ENCODE data around the gene TMBIM6. TPM values are rescaled to one million over a fixed set of nuclear protein-coding genes. Genes with fewer than 3 reads are reported as not detected.

TMBIM6 gene
- polyA plus RNA-seq, 1 of the 3 experiments (the other 2 are of a cell fraction), result 290 TPM

GRCh38 chr12:49794811-49795653 lies 53.7 kb downstream of the TMBIM6 start:
- TF ChIP-seq GABPA (IDR thresholded peaks at IDR 0.05; ENCODE audit: low read depth) (no peak), JUND (IDR thresholded peaks at IDR 0.05) (no peak), TCF12 (IDR thresholded peaks at IDR 0.05) (no peak), FOSL2 (IDR thresholded peaks at IDR 0.05; ENCODE audit: borderline replicate concordance, low read depth) (no peak), FOXJ3 (CRISPR knock-in tag; IDR thresholded peaks at IDR 0.05) (no peak), TEAD4 (IDR thresholded peaks at IDR 0.05; ENCODE audit: borderline replicate concordance, insufficient read depth) (no peak)
- Histone ChIP-seq H2AFZ (ENCODE audit: low read depth) (no peak overlapping the region), H4K20me1 (ENCODE audit: insufficient read depth) (no peaks in the 10 kb centered on the region), H3K27me3 (ENCODE audit: insufficient read depth) (no peaks in the 10 kb centered on the region), H3K4me3 (ENCODE audit: low read depth in 2 of 2, low read length in 1 of 2) (no peak overlapping the region), H3K27ac (ENCODE audit: low read depth in 2 of 2, low read length in 1 of 2) (no peak overlapping the region), H3F3A (replicated peaks; ENCODE audit: insufficient read depth) (no peaks in the 10 kb centered on the region), H3K36me3 (replicated peaks in 1 of 2; ENCODE audit: control insufficient read depth in 1 of 2, insufficient read depth in 2 of 2, low read length in 1 of 2) (peaks cover 0 to 50% of the 10 kb centered on the region in 2 experiments), H3K4me2 (no peak overlapping the region), H3K9me2 (no peaks in the 10 kb centered on the region), H3K9ac (no peak overlapping the region), H3K79me2 (ENCODE audit: insufficient read depth) (no peaks in the 10 kb centered on the region), H3K4me1 (ENCODE audit: control insufficient read depth in 1 of 2, insufficient read depth in 2 of 2, low read depth in 1 of 2, low read length in 1 of 2) (no peaks in the 10 kb centered on the region), H3K9me3 (no peaks in the 10 kb centered on the region)
- POLR2A ChIA-PET, result no interaction called here
- WGBS (ENCODE audit: low lambda C conversion rate), result 85% methylated on average over 20 of the region's 32 CpGs
- DNase-seq, result no peak
- CTCF ChIA-PET, result interaction anchor here (0.6 to 2.2 kb wide), 8 partner anchors 9 to 72 kb away, joined by 3 to 10 read pairs (median 3); no protein-coding TSS in a partner anchor

- WGBS (ENCODE audit: low lambda C conversion rate), result 94% methylated on average over 10 of the region's 12 CpGs
- Histone ChIP-seq H3K9ac (no peak overlapping the region), H4K20me1 (ENCODE audit: insufficient read depth) (no peaks in the 10 kb centered on the region), H3K4me1 (ENCODE audit: control insufficient read depth in 1 of 2, insufficient read depth in 2 of 2, low read depth in 1 of 2, low read length in 1 of 2) (no peaks in the 10 kb centered on the region), H3K4me2 (no peak overlapping the region), H3K9me3 (no peaks in the 10 kb centered on the region), H2AFZ (ENCODE audit: low read depth) (no peak overlapping the region), H3K79me2 (ENCODE audit: insufficient read depth) (no peaks in the 10 kb centered on the region), H3K36me3 (replicated peaks in 1 of 2; ENCODE audit: control insufficient read depth in 1 of 2, insufficient read depth in 2 of 2, low read length in 1 of 2) (peaks cover 0 to 55% of the 10 kb centered on the region in 2 experiments), H3K27me3 (ENCODE audit: insufficient read depth) (no peaks in the 10 kb centered on the region), H3K4me3 (ENCODE audit: low read depth in 2 of 2, low read length in 1 of 2) (no peak overlapping the region), H3F3A (replicated peaks; ENCODE audit: insufficient read depth) (no peaks in the 10 kb centered on the region), H3K27ac (ENCODE audit: low read depth in 2 of 2, low read length in 1 of 2) (no peak overlapping the region), H3K9me2 (no peaks in the 10 kb centered on the region)
- ChIA-PET CTCF (interaction anchor here (0.6 to 2.2 kb wide), 7 partner anchors 9 to 171 kb away, joined by 3 to 10 read pairs (median 5); no protein-coding TSS in a partner anchor), POLR2A (no interaction called here)
- no peak for DNase-seq
- no peak for TF ChIP-seq YY1 (IDR thresholded peaks at IDR 0.05; ENCODE audit: low read depth)
- no peak for TF ChIP-seq RAD21 (IDR thresholded peaks at IDR 0.05; ENCODE audit: low read length)
- TF ChIP-seq CTCF (IDR thresholded peaks at IDR 0.05), result no peak
- no peak for TF ChIP-seq POLR2AphosphoS5 (IDR thresholded peaks at IDR 0.05; ENCODE audit: low read depth, low read length)
- TF ChIP-seq TAF1 (IDR thresholded peaks at IDR 0.05; ENCODE audit: borderline replicate concordance, low read depth, low read length), result no peak
- TF ChIP-seq MXI1 (IDR thresholded peaks at IDR 0.05; ENCODE audit: low read depth, low read length), result no peak
- no peak for TF ChIP-seq PBX3 (IDR thresholded peaks at IDR 0.05)
- no peak for TF ChIP-seq EP300 (IDR thresholded peaks at IDR 0.05; ENCODE audit: borderline replicate concordance in 1 of 2, low read depth in 1 of 2, low read length in 1 of 2)
- no peak for TF ChIP-seq FOXJ3 (CRISPR knock-in tag; IDR thresholded peaks at IDR 0.05)
- no peak for TF ChIP-seq RXRA (IDR thresholded peaks at IDR 0.05; ENCODE audit: borderline replicate concordance, low read depth)
- TF ChIP-seq RFX5 (IDR thresholded peaks at IDR 0.05; ENCODE audit: low read length), result no peak
- no peak for TF ChIP-seq TEAD4 (IDR thresholded peaks at IDR 0.05; ENCODE audit: borderline replicate concordance, insufficient read depth)
- TF ChIP-seq, protein P1, sequence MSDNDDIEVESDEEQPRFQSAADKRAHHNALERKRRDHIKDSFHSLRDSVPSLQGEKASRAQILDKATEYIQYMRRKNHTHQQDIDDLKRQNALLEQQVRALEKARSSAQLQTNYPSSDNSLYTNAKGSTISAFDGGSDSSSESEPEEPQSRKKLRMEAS (IDR thresholded peaks at IDR 0.05; ENCODE audit: low read depth), result no peak
- TF ChIP-seq SMC3 (IDR thresholded peaks at IDR 0.05; ENCODE audit: low read depth, low read length), result no peak
Observed at GRCh38 chr12:49795654-49796105, 54.3 kb downstream of the TMBIM6 start.

All from SK-N-SH (cell line).